ENCODE data around the gene SCGB1A1.
A peak's percentile ranks its signal among the peaks of the same experiment; 100 is the strongest.
"Not testable (repeated sequence)": the region's sequence is repeated elsewhere in the genome, so short reads cannot be mapped to it uniquely, and the experiment has no call there.

SCGB1A1 gene

DNA sequence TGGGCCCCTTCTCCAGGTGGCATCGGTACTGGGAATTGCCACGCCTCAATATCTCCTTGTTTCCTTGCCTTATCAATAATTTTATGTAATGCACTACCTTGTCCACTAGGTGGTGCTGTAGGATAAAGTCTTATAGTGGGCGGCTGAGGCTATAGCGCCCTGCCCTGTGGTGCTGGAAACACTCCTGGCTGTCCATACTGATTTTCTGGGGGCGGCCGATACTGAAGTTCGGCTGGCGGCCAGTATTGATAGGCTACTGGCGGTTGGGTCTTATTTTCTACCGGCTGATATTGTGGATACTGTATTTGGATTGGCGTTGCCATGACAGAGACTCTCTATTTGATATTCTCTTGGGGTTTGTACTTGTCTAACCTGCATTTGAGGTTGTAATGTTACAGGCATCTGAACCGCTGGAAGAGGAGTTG lies 38.0 kb upstream of the SCGB1A1 start:
- TF ChIP-seq, protein P1, sequence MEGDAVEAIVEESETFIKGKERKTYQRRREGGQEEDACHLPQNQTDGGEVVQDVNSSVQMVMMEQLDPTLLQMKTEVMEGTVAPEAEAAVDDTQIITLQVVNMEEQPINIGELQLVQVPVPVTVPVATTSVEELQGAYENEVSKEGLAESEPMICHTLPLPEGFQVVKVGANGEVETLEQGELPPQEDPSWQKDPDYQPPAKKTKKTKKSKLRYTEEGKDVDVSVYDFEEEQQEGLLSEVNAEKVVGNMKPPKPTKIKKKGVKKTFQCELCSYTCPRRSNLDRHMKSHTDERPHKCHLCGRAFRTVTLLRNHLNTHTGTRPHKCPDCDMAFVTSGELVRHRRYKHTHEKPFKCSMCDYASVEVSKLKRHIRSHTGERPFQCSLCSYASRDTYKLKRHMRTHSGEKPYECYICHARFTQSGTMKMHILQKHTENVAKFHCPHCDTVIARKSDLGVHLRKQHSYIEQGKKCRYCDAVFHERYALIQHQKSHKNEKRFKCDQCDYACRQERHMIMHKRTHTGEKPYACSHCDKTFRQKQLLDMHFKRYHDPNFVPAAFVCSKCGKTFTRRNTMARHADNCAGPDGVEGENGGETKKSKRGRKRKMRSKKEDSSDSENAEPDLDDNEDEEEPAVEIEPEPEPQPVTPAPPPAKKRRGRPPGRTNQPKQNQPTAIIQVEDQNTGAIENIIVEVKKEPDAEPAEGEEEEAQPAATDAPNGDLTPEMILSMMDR (IDR thresholded peaks at IDR 0.05; ENCODE audit: insufficient read depth, low read depth, low read length, missing control alignments): peak; percentile 65
- peak; percentile 74 for DNase-seq (ENCODE audit: low read depth)
- not testable (repeated sequence) for H3K4me3 ChIP-seq (ENCODE audit: low read depth, low read length)

DNA sequence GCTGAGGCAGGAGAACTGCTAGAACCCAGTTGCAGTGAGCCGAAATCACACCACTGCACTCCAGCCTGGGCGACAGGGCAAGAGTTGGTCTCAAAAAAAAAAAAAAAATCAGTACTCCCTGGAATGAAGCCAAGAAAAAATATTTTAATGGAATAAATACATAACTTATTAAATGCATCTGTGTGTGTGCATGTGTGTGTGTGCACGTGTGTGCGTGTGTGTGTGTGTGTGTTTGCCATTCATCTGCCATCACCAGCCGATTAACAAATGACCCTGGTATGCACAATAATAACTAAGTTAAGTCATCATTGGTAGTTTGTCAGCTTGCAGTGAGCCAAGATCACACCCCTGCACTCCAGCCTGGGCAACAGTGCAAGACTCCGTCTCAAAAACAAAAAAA lies 35.0 kb upstream of the SCGB1A1 start:
- DNase-seq (ENCODE audit: low read depth): no peak
- H3K4me3 ChIP-seq (ENCODE audit: low read depth, low read length): no peak overlapping the region
- TF ChIP-seq, protein P1 (IDR thresholded peaks at IDR 0.05; ENCODE audit: insufficient read depth, low read depth, low read length, missing control alignments): no peak

DNA sequence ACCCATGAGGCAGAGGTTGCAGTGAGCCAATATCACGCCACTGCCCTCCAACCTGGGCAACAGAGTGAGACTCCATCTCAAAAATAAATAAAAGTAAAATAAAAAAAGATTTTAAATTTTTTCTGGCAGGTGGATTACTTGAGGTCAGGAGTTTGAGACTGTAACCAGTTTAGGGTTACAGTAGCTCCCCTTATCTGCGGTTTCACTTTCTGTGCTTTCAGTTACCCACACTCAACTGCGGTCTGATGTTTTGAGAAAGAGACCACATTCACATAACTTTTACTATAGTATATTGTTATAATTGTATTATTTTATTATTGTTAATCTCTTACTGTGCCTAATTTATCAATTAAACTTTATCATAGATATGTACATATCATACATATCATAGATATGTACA lies 32.8 kb upstream of the SCGB1A1 start:
- DNase-seq (ENCODE audit: low read depth): peak; percentile 59
- not testable (repeated sequence) for H3K4me3 ChIP-seq (ENCODE audit: low read depth, low read length)

DNA sequence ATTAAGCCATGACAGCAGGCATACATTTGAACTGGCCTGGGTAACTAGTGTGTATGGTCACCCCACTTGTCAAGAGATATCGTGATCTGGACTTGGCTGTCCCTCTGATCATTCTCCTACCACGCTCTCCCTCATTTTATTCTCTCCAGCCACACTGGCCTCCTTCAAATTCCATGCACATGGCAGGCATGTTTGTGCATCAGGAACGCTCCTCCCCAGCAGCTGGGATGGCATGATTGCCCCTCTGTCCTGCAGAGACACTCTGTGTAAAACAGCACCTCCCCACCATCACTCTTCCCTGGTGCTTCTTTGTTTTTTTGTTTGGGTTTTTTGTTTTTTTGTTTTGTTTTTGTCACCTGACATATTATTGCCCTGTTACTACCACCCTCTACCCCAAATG lies 31.5 kb upstream of the SCGB1A1 start:
- TF ChIP-seq, protein P1 (IDR thresholded peaks at IDR 0.05; ENCODE audit: insufficient read depth, low read depth, low read length, missing control alignments): no peak
- H3K4me3 ChIP-seq (ENCODE audit: low read depth, low read length): no peak overlapping the region
- no peak for DNase-seq (ENCODE audit: low read depth)

DNA sequence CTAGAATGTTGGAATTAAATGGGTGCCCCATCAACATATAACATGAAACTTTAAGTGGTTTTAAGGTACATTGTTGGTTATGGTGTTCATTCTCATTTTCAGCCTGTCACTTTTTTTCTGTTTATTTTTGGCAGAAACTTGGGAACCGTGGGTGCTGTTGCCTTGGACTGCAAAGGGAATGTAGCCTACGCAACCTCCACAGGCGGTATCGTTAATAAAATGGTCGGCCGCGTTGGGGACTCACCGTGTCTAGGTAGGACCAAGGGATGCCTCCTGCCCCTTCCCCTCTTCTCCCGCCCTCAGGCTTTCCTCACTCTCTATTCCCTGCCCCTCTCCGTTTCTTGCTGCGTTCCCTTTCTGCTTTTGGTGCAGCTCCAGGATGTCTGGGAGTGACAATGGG lies 29.8 kb upstream of the SCGB1A1 start:
- TF ChIP-seq, protein P1 (IDR thresholded peaks at IDR 0.05; ENCODE audit: insufficient read depth, low read depth, low read length, missing control alignments): no peak
- no peak for DNase-seq (ENCODE audit: low read depth)

DNA sequence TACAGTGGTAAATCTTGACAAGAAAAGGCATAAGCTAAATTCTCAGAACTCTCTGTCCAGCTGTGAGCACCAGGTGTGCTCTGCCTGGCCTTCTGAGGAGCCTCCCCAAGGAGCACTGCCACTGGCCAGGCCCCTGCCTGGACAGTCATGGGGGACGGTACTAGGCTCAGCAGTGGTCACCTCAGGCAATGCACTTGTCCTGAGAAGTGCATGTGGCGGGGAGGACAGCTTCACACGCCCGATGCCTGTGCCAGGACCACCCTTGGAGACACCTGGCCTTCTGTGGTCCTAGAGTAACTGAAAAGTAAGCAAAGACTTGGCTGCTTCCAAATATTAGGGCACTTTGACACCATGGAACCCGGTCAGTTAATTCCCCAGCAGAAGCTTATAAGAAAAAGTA lies 28.6 kb upstream of the SCGB1A1 start:
- no peak overlapping the region for H3K4me3 ChIP-seq (ENCODE audit: low read depth, low read length)
- TF ChIP-seq, protein P1 (IDR thresholded peaks at IDR 0.05; ENCODE audit: insufficient read depth, low read depth, low read length, missing control alignments): no peak
- no peak for DNase-seq (ENCODE audit: low read depth)

More for the DNA sequence above, 29.8 kb upstream of the SCGB1A1 start:
- no peak overlapping the region for H3K4me3 ChIP-seq (ENCODE audit: low read depth, low read length)

DNA sequence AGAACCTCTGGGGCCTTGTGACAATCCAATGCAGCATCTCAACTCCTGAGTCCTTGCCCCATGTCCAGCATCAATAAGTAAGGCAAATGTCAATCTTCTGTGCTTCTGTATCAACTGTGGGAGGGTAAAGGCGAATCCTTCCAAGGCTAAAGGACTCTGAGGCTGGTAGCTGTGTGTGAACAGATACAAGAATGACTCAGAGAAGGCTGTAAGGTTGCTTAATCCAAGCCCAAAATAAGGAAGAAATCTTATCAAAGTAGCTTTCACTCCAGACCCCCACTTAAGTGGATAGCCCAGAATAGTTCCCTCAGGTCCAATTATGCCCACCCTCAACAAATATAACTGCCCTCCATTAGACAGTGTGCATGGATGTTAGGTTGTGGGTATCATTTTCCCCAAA lies 28.1 kb upstream of the SCGB1A1 start:
- TF ChIP-seq, protein P1 (IDR thresholded peaks at IDR 0.05; ENCODE audit: insufficient read depth, low read depth, low read length, missing control alignments): no peak
- no peak for DNase-seq (ENCODE audit: low read depth)

More for the DNA sequence above, 28.1 kb upstream of the SCGB1A1 start:
- H3K4me3 ChIP-seq (ENCODE audit: low read depth, low read length): no peak overlapping the region

Measured in GM12865 (cell line).